HG02938 (cell line): ENCODE data around the gene USP17L28.
"Not testable (repeated sequence)": the region's sequence is repeated elsewhere in the genome, so short reads cannot be mapped to it uniquely, and the experiment has no call there.

Source experiments
- ATAC-seq: cut with Tn5 transposase; IDR thresholded peaks from one replicate; pipeline ENCODE4 v1.9.1; 2021; ENCODE audit warnings: mild to moderate bottlenecking, moderate library complexity; ENCODE audit not compliant: unreplicated experiment

Gene USP17L28

GRCh38 chr4:9348593-9348992 lies at the start of gene USP17L28:
Gene USP17L28 (plus strand): TSS chr4:9348893. CDS start chr4:9348893, 0 bp downstream.
- not testable (repeated sequence) for ATAC-seq

GRCh38 chr4:9324191-9324590 lies 24.5 kb upstream of the USP17L28 start:
- not testable (repeated sequence) for ATAC-seq

- ATAC-seq, result not testable (repeated sequence)
Measured at GRCh38 chr4:9324865-9325264, 23.8 kb upstream of the USP17L28 start, which contains the start of gene USP17L24. Gene USP17L24 (plus strand): TSS chr4:9325165. CDS start chr4:9325165, 0 bp downstream.

- ATAC-seq, result not testable (repeated sequence)
Measured at GRCh38 chr4:9329611-9330010, 19.1 kb upstream of the USP17L28 start, which contains the start of gene USP17L25. Gene USP17L25 (plus strand): TSS chr4:9329911. CDS start chr4:9329911, 0 bp downstream.

GRCh38 chr4:9334358-9334757 lies 14.3 kb upstream of the USP17L28 start, which contains the start of gene USP17L26:
Gene USP17L26 (plus strand): TSS chr4:9334658. CDS start chr4:9334658, 0 bp downstream.
- not testable (repeated sequence) for ATAC-seq

- ATAC-seq, result not testable (repeated sequence)
Measured at GRCh38 chr4:9339103-9339502, 9.6 kb upstream of the USP17L28 start, which contains the start of gene USP17L5. Gene USP17L5 (plus strand): TSS chr4:9339403. CDS start chr4:9339403, 0 bp downstream.

GRCh38 chr4:9343848-9344247 lies 4.8 kb upstream of the USP17L28 start, which contains the start of gene USP17L27:
Gene USP17L27 (plus strand): TSS chr4:9344148. CDS start chr4:9344148, 0 bp downstream.
- ATAC-seq, result not testable (repeated sequence)

GRCh38 chr4:9350866-9351265 lies 2.2 kb downstream of the USP17L28 start:
- ATAC-seq, result not testable (repeated sequence)

- not testable (repeated sequence) for ATAC-seq
Measured at GRCh38 chr4:9353338-9353737, 4.6 kb downstream of the USP17L28 start, which contains the start of gene USP17L29. Gene USP17L29 (plus strand): TSS chr4:9353638. CDS start chr4:9353638, 0 bp downstream.

GRCh38 chr4:9362829-9363228 lies 14.1 kb downstream of the USP17L28 start, which contains the start of gene USP17L30:
Gene USP17L30 (plus strand): TSS chr4:9363129. CDS start chr4:9363129, 0 bp downstream.
- ATAC-seq, result not testable (repeated sequence)

GRCh38 chr4:9379881-9380280 lies 31.2 kb downstream of the USP17L28 start:
- ATAC-seq, result not testable (repeated sequence)

- ATAC-seq, result not testable (repeated sequence)
Measured at GRCh38 chr4:9381012-9381534, 32.4 kb downstream of the USP17L28 start.

GRCh38 chr4:9384126-9384525 lies 35.4 kb downstream of the USP17L28 start:
- no peak for ATAC-seq

- ATAC-seq, result not testable (repeated sequence)
Measured at GRCh38 chr4:9389001-9389400, 40.3 kb downstream of the USP17L28 start.
